Kidney epithelial cell (primary cell): ENCODE results near the gene PKD1L1. TPM values are rescaled to one million over a fixed set of nuclear protein-coding genes. Genes with fewer than 3 reads are reported as not detected.

Source experiments
- DNase-seq: peaks from one replicate; pipeline ENCODE4 v3.0.0-alpha.2; 2010; ENCODE audit warnings: low read depth
- H3K27me3 ChIP-seq: 2 replicates; pipeline ENCODE4 v1.6.0; 2011; ENCODE audit warnings: low read length; ENCODE audit not compliant: control insufficient read depth, insufficient read depth
- H3K36me3 ChIP-seq: 2 replicates; pipeline ENCODE4 v1.5.1; 2011; ENCODE audit warnings: low read length; ENCODE audit not compliant: control insufficient read depth, insufficient read depth
- H3K4me3 ChIP-seq: 2 replicates; pipeline ENCODE4 v1.5.1; 2011; ENCODE audit warnings: low read depth, mild to moderate bottlenecking, control low read depth, low read length
- total RNA-seq: library from RNA; depleted of rRNA; stranded (reverse); fragments of >200 nt; gene quantifications from 2 replicates; pipeline ENCODE4 v1.2.3, GENCODE V29; 2015
- TF ChIP-seq, protein P1 (sequence below): IDR thresholded peaks from 2 replicates; pipeline ENCODE4 v1.5.1; 2011; ENCODE audit warnings: mild to moderate bottlenecking, moderate library complexity, low read length, control low read depth, inconsistent platforms; ENCODE audit not compliant: insufficient read depth, poor library complexity, severe bottlenecking

PKD1L1 gene
- total RNA-seq, 1 donor from 2014 or later: 0.08 TPM

- no peak overlapping the region for H3K4me3 ChIP-seq
- no peaks in the 10 kb centered on the region for H3K36me3 ChIP-seq
- TF ChIP-seq, protein P1, sequence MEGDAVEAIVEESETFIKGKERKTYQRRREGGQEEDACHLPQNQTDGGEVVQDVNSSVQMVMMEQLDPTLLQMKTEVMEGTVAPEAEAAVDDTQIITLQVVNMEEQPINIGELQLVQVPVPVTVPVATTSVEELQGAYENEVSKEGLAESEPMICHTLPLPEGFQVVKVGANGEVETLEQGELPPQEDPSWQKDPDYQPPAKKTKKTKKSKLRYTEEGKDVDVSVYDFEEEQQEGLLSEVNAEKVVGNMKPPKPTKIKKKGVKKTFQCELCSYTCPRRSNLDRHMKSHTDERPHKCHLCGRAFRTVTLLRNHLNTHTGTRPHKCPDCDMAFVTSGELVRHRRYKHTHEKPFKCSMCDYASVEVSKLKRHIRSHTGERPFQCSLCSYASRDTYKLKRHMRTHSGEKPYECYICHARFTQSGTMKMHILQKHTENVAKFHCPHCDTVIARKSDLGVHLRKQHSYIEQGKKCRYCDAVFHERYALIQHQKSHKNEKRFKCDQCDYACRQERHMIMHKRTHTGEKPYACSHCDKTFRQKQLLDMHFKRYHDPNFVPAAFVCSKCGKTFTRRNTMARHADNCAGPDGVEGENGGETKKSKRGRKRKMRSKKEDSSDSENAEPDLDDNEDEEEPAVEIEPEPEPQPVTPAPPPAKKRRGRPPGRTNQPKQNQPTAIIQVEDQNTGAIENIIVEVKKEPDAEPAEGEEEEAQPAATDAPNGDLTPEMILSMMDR: no peak
These were observed 201.8 kb downstream of the PKD1L1 start for GRCh38 chr7:47746468-47746867.

DNA sequence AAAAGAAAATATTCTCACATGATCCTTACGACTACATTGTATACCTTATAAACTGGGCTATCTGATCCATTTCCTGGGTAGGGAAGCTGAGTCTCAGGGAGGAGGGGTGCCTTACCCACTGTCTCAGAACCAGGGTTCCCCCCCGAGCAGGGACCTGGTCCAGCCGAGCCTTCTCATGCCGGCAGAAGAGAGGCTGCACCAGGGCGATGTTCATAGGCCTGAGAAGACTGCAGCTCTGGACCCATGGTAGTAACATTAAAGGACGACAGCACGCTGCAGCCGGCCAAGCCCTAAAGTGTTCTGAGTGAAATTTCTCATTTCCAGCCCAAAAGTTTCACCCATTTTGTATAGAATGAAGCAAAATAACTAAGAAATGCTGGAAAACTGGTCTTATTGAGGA, 203.4 kb downstream of the PKD1L1 start:
- H3K36me3 ChIP-seq: no peaks in the 10 kb centered on the region
- peaks cover 2% of the 10 kb centered on the region for H3K27me3 ChIP-seq
- no peak overlapping the region for H3K4me3 ChIP-seq
- DNase-seq: no peak
- TF ChIP-seq, protein P1: no peak

More at GRCh38 chr7:47746468-47746867, 201.8 kb downstream of the PKD1L1 start:
- no peak for DNase-seq
- peaks cover 2% of the 10 kb centered on the region for H3K27me3 ChIP-seq

DNA sequence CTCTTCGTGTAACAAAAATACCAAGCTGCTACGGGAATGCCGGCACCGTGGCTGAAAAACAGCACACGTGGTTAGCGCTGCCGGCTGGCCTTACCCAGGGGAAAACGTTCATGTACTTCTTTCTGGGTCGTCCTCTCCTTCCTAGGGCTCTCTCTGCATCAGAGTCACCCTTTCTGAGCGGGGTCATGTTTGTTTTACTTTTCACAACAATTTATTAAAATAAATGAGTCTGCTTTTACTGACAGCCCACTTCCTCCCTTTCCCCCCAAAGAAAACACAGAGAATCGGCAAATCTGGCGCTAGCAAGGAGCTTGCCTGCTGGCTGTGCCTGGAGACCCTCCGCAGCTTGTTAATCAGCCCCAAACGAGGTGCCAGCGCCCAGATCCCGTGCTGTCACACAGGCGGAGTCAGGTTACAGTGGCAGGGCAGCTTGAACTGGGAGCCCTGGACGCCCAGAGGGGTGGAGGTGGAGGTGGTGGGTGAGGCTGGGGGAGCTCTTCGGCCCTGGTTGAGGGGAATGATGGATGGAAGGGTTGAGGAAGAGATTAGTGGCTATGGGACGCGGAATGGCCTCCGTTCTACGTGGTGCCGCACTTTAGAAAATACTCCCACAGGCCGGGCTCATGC, 204.2 kb downstream of the PKD1L1 start:
- no peak for DNase-seq
- H3K36me3 ChIP-seq: no peaks in the 10 kb centered on the region
- TF ChIP-seq, protein P1: no peak
- H3K27me3 ChIP-seq: peaks cover 2% of the 10 kb centered on the region
- no peak overlapping the region for H3K4me3 ChIP-seq

DNA sequence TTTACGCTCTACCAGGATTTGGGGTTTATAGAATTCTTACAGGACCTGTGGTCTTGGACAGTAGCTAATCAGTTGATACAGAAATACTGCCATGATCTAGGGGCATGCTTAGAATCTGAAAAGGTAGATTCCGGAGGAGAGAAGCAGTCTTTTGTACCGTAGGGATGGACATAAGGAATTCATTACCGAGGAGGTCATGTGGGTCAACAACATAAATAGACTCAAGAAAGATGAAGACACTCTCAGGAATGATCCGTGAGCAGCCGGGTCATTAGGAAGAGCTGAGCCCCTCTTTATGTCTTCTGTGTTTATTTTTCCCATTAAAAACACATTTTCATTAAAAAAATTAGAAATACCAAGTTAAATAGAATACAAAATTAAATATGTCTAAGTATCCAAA, 206.3 kb downstream of the PKD1L1 start:
- H3K27me3 ChIP-seq: peaks cover 2% of the 10 kb centered on the region
- H3K4me3 ChIP-seq: no peak overlapping the region
- no peak for DNase-seq
- TF ChIP-seq, protein P1: no peak
- H3K36me3 ChIP-seq: no peaks in the 10 kb centered on the region

GRCh38 chr7:47739891-47740290, 208.4 kb downstream of the PKD1L1 start:
- Histone ChIP-seq H3K27me3 (no peaks in the 10 kb centered on the region), H3K36me3 (no peaks in the 10 kb centered on the region), H3K4me3 (no peak overlapping the region)
- no peak for DNase-seq
- TF ChIP-seq, protein P1: no peak

DNA sequence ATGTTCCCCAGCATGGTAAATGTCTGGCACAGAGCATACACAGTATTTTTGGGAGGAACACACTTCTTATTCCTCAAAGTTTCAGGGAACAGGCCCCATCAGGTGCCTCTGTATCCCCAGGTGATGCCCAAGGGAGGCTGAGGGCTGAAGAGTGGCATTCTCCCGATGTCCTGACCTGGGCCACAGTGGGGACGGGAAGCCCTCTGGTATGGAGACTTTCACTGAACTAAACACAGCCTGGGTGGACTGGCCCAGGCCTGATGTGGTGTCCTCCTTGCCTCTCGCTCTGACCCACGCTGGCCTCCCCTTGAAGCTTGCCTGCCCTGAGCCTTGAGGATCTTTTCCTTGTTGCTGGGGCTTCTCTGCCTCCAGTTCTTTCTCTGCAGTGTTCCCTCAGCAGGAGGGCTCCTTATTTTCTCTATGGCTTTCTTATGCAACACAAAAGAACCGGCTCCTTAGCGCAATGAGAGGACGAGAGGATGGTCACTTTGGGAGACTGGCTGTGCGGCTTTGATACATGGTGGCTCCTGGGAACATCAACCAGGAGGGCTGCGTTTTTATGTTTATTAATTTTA, 208.9 kb downstream of the PKD1L1 start:
- TF ChIP-seq, protein P1: no peak
- Histone ChIP-seq H3K4me3 (no peak overlapping the region), H3K27me3 (no peaks in the 10 kb centered on the region), H3K36me3 (no peaks in the 10 kb centered on the region)
- no peak for DNase-seq
